Fibroblast of lung (primary cell): ENCODE measurements around the gene LRRC70. TPM values are rescaled to one million over a fixed set of nuclear protein-coding genes. Genes with fewer than 3 reads are reported as not detected.

Source experiments
- DNase-seq, 2 donors: peaks; one replicate each; pipeline versions ENCODE4 v3.0.0 to v3.0.0-alpha.2; 2010; ENCODE audit warnings: low read depth in 2 of 2
- H2AFZ ChIP-seq: 2 replicates; pipeline ENCODE4 v1.5.1; 2012; ENCODE audit warnings: low read length, control low read depth, inconsistent platforms
- H3K27ac ChIP-seq: 2 replicates; pipeline ENCODE4 v1.5.1; 2011; ENCODE audit warnings: low read length, control low read depth; ENCODE audit not compliant: insufficient read depth
- H3K27me3 ChIP-seq: 2 replicates; pipeline ENCODE4 v1.5.1; 2011; ENCODE audit warnings: mild to moderate bottlenecking, low read length; ENCODE audit not compliant: control insufficient read depth, insufficient read depth
- H3K36me3 ChIP-seq: 2 replicates; pipeline ENCODE4 v1.5.1; 2011; ENCODE audit warnings: low read length; ENCODE audit not compliant: control insufficient read depth, insufficient read depth
- H3K4me1 ChIP-seq: 2 replicates; pipeline ENCODE4 v1.5.1; 2011; ENCODE audit warnings: low read length; ENCODE audit not compliant: control insufficient read depth, insufficient read depth; ENCODE audit errors: extremely low read depth
- H3K4me2 ChIP-seq: 2 replicates; pipeline ENCODE4 v1.5.1; 2011; ENCODE audit warnings: low read length, control low read depth; ENCODE audit not compliant: insufficient read depth; ENCODE audit errors: extremely low read depth
- H3K4me3 ChIP-seq, 4 experiments: fragments of 200-600 bp in 1 of 4; sonication (generic) in 1 of 4; replicated peaks in 1 of 4; 2 replicates each; pipeline ENCODE4 v1.5.1; 2011 to 2016; ENCODE audit warnings: low read length in 4 of 4, low read depth in 3 of 4, mild to moderate bottlenecking in 3 of 4, control low read depth in 2 of 4, inconsistent platforms in 1 of 4, mixed read lengths in 1 of 4; ENCODE audit not compliant: insufficient read depth in 1 of 4; ENCODE audit errors: control extremely low read depth in 1 of 4
- H3K79me2 ChIP-seq: 2 replicates; pipeline ENCODE4 v1.5.1; 2012; ENCODE audit warnings: mild to moderate bottlenecking, low read length, inconsistent platforms; ENCODE audit not compliant: control insufficient read depth, insufficient read depth
- H3K9ac ChIP-seq: 2 replicates; pipeline ENCODE4 v1.5.1; 2011; ENCODE audit warnings: mild to moderate bottlenecking, low read length, control low read depth; ENCODE audit not compliant: insufficient read depth
- H3K9me3 ChIP-seq: 2 replicates; pipeline ENCODE4 v1.5.1; 2012; ENCODE audit warnings: low read depth, low read length; ENCODE audit not compliant: control insufficient read depth, insufficient read depth
- H4K20me1 ChIP-seq: 2 replicates; pipeline ENCODE4 v1.5.1; 2011; ENCODE audit warnings: low read length; ENCODE audit not compliant: control insufficient read depth, insufficient read depth; ENCODE audit errors: extremely low read depth
- EZH2 ChIP-seq: IDR thresholded peaks from 2 replicates; pipeline ENCODE4 v1.5.1; 2012; ENCODE audit warnings: low read length, control low read depth, mild to moderate bottlenecking; ENCODE audit errors: missing control alignments
- polyA plus RNA-seq, 2 donors: library from polyadenylated mRNA; depleted of rRNA in 1 of 2; stranded (reverse) in 1 of 2; unstranded in 1 of 2; fragments of >200 nt; gene quantifications; 2 replicates each; pipeline ENCODE4 v1.2.1, GENCODE V29; 2011 to 2012; ENCODE audit warnings: missing spikeins in 1 of 2
- total RNA-seq: library from RNA; depleted of rRNA; stranded (reverse); fragments of >200 nt; gene quantifications from 2 replicates; pipeline ENCODE4 v1.2.1, GENCODE V29; 2014
- TF ChIP-seq, protein P1 (sequence below), 2 donors: IDR thresholded peaks in 1 of 2; conservative IDR thresholded peaks in 1 of 2; 1 replicate in 1 of 2; 2 replicates in 1 of 2; pipeline ENCODE4 v1.5.1; 2011 to 2012; ENCODE audit warnings: low read length in 2 of 2, control low read depth in 1 of 2, inconsistent platforms in 1 of 2, low read depth in 1 of 2, mild to moderate bottlenecking in 1 of 2

The LRRC70 gene
- total and polyA plus RNA-seq, 2 donors (not counting 1 experiment from before 2014, with no cell fraction given): 0.34 to 1.3 TPM

DNA sequence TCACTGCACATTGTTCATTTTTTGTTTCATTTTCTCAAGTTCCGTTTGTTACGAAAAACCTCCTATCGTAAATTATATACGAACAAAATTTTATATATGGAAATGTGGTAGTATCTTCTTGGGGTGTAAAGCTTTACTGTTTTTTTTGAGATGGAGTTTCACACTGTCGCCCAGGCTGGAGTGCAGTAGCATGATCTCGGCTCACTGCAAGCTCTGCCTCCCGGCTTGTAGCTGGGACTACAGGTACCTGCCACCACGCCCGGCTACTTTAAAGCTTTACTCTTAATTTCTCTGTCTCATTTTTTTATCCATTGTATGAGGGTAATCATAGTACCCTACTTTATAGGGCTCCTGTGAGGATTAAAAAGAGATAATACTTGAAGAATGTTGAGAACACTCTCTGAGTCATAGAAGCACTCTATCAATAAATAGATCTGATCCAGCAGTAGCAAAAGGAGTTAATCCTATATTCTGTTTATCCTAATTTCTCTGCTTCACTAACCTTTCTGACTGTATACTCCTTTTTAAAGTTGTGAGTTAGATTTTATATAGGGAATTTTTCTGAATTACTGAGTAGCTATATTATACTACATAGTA is 5.6 kb upstream of the LRRC70 start:
- TF ChIP-seq EZH2: no peak
- TF ChIP-seq, protein P1, sequence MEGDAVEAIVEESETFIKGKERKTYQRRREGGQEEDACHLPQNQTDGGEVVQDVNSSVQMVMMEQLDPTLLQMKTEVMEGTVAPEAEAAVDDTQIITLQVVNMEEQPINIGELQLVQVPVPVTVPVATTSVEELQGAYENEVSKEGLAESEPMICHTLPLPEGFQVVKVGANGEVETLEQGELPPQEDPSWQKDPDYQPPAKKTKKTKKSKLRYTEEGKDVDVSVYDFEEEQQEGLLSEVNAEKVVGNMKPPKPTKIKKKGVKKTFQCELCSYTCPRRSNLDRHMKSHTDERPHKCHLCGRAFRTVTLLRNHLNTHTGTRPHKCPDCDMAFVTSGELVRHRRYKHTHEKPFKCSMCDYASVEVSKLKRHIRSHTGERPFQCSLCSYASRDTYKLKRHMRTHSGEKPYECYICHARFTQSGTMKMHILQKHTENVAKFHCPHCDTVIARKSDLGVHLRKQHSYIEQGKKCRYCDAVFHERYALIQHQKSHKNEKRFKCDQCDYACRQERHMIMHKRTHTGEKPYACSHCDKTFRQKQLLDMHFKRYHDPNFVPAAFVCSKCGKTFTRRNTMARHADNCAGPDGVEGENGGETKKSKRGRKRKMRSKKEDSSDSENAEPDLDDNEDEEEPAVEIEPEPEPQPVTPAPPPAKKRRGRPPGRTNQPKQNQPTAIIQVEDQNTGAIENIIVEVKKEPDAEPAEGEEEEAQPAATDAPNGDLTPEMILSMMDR (conservative IDR thresholded peaks at IDR 0.05 in 1 of 2, IDR thresholded peaks at IDR 0.05 in 1 of 2; ENCODE audit: low read depth in 1 of 2, low read length in 2 of 2): no peak
- Histone ChIP-seq H3K36me3 (no peaks in the 10 kb centered on the region), H2AFZ (no peak overlapping the region), H3K4me1 (no peaks in the 10 kb centered on the region), H3K27ac (no peak overlapping the region), H3K4me3 (no peak overlapping the region), H4K20me1 (no peaks in the 10 kb centered on the region), H3K9ac (no peak overlapping the region), H3K4me2 (no peak overlapping the region), H3K9me3 (no peaks in the 10 kb centered on the region), H3K79me2 (no peaks in the 10 kb centered on the region), H3K27me3 (no peaks in the 10 kb centered on the region)
- no peak for DNase-seq

DNA sequence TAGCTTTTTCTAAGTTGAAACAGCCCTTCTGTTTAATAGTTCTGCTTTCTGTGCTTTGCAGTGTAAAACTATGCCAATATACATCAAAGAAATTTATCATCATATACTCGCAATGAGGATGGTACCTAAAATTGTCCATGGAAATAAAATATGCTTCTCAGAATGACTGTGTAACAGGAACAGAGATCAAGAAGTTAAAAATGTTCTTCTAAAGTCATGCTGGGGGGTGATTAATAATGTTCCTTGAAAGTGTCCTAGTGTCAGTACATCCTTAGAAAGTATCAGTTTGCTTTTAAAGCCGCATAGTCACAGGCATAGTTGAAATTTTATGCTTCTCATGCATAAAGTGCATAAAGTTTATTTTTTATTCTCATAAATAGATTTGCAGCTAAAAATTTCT is 4.0 kb upstream of the LRRC70 start:
- Histone ChIP-seq H3K4me3 (no peak overlapping the region), H3K9me3 (no peaks in the 10 kb centered on the region), H3K27me3 (no peaks in the 10 kb centered on the region), H3K4me1 (no peaks in the 10 kb centered on the region), H3K4me2 (no peak overlapping the region), H3K9ac (no peak overlapping the region), H3K36me3 (no peaks in the 10 kb centered on the region), H3K27ac (no peak overlapping the region), H3K79me2 (no peaks in the 10 kb centered on the region), H4K20me1 (no peaks in the 10 kb centered on the region), H2AFZ (no peak overlapping the region)
- no peak for DNase-seq
- TF ChIP-seq, protein P1 (conservative IDR thresholded peaks at IDR 0.05 in 1 of 2, IDR thresholded peaks at IDR 0.05 in 1 of 2; ENCODE audit: low read depth in 1 of 2, low read length in 2 of 2): no peak
- TF ChIP-seq EZH2: no peak

DNA sequence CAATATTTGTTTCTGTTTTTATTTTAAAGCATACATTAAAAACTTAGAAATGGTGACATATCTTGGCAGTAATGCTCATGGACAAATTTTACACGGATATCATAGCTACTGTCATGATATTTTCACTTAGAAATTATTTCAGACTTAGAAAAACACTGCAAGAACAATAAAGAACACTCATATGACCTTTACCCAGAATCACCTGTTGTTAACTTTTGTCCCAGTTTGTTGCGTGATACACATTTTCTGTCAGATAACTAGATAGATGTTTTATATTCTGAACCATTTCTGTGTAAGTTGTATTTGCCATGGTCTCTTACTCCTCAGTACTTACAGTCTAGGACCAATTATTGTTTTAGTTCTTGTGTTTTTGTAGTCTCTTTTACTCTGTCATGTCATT is 3.6 kb upstream of the LRRC70 start:
- no peaks in the 10 kb centered on the region for H3K9me3 ChIP-seq
- DNase-seq: no peak
- H3K27ac ChIP-seq: no peak overlapping the region
- H3K27me3 ChIP-seq: no peaks in the 10 kb centered on the region
- no peak overlapping the region for H2AFZ ChIP-seq
- H3K9ac ChIP-seq: no peak overlapping the region
- TF ChIP-seq, protein P1 (conservative IDR thresholded peaks at IDR 0.05 in 1 of 2, IDR thresholded peaks at IDR 0.05 in 1 of 2; ENCODE audit: low read depth in 1 of 2, low read length in 2 of 2): no peak
- no peak for TF ChIP-seq EZH2
- H3K4me3 ChIP-seq: no peak overlapping the region
- no peaks in the 10 kb centered on the region for H4K20me1 ChIP-seq
- no peaks in the 10 kb centered on the region for H3K79me2 ChIP-seq
- H3K4me2 ChIP-seq: no peak overlapping the region
- no peaks in the 10 kb centered on the region for H3K4me1 ChIP-seq
- no peaks in the 10 kb centered on the region for H3K36me3 ChIP-seq
